SK-N-MC (cell line): ENCODE results near the gene AMOTL2.

Experiments used
- EZH2 ChIP-seq: fragments of 200-600 bp; sonication (generic); IDR thresholded peaks from one replicate; pipeline ENCODE4 v1.6.1; 2017; ENCODE audit warnings: antibody characterized with exemption
- FOXP2 ChIP-seq: optimal IDR thresholded peaks from 2 replicates; pipeline ENCODE3; 2011; ENCODE audit warnings: mild to moderate bottlenecking, moderate library complexity; ENCODE audit not compliant: insufficient read depth; ENCODE audit errors: extremely low read length, control extremely low read depth
- POLR2AphosphoS5 ChIP-seq: IDR thresholded peaks from 2 replicates; pipeline ENCODE4 v1.6.1; 2012; ENCODE audit warnings: mild to moderate bottlenecking, low read depth, low read length, borderline replicate concordance

GRCh38 chr3:134315286-134316106 lies 58.8 kb downstream of the AMOTL2 start:
- no peak for TF ChIP-seq POLR2AphosphoS5
- no peak for TF ChIP-seq EZH2
- no peak for TF ChIP-seq FOXP2
